IPS-20b (cell line): ENCODE results near the gene PLAC8L1.

Experiments used
- H3K27ac ChIP-seq: one replicate; pipeline ENCODE4 v1.5.1; 2013; ENCODE audit warnings: low read length
- H3K27me3 ChIP-seq: 2 replicates; pipeline ENCODE4 v1.6.1; 2013; ENCODE audit warnings: mild to moderate bottlenecking, low read length, inconsistent platforms; ENCODE audit not compliant: insufficient read depth
- H3K36me3 ChIP-seq: 2 replicates; pipeline ENCODE4 v1.6.1; 2013; ENCODE audit warnings: low read depth, mild to moderate bottlenecking, inconsistent platforms, low read length, moderate library complexity; ENCODE audit not compliant: insufficient read depth
- H3K4me1 ChIP-seq: 2 replicates; pipeline ENCODE4 v1.6.1; 2013; ENCODE audit warnings: mild to moderate bottlenecking, control low read depth, inconsistent platforms, low read length, moderate library complexity; ENCODE audit not compliant: insufficient read depth
- H3K4me3 ChIP-seq: 2 replicates; pipeline ENCODE4 v1.5.1; 2013; ENCODE audit warnings: mild to moderate bottlenecking, low read length, inconsistent platforms
- H3K9ac ChIP-seq: 2 replicates; pipeline ENCODE4 v1.6.1; 2013; ENCODE audit warnings: low read depth, mild to moderate bottlenecking, inconsistent platforms, low read length, moderate library complexity
- H3K9me3 ChIP-seq: 2 replicates; pipeline ENCODE4 v1.6.1; 2013; ENCODE audit warnings: mild to moderate bottlenecking, low read depth, low read length, inconsistent platforms; ENCODE audit not compliant: insufficient read depth

PLAC8L1 gene

DNA sequence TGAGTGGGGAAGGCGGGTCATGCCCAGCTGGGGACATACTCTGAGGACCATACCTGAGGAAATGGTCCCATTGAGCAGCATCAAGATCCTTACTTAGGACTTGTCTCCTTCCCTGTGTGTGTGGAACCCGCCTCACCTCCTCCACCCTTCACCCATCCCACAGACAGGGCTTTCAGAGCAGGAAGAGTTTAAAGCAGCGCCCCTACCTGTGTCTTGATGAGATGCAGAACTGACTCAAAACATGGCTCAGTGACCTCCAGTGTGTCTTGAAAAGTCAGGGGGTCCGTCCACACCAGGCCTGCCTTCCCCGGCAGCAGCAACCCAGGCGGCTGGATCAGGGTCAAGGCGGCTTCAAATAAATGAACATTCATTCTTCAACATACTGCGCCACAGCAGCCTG, 38.4 kb downstream of the PLAC8L1 start:
- peaks cover 16% of the 10 kb centered on the region; the same call in 1 of the 2 replicates for H3K27me3 ChIP-seq
- H3K4me3 ChIP-seq = no peak overlapping the region
- H3K4me1 ChIP-seq = no peaks in the 10 kb centered on the region
- H3K9ac ChIP-seq = no peak overlapping the region
- H3K27ac ChIP-seq = no peak overlapping the region
- H3K9me3 ChIP-seq = no peaks in the 10 kb centered on the region
- no peaks in the 10 kb centered on the region for H3K36me3 ChIP-seq

DNA sequence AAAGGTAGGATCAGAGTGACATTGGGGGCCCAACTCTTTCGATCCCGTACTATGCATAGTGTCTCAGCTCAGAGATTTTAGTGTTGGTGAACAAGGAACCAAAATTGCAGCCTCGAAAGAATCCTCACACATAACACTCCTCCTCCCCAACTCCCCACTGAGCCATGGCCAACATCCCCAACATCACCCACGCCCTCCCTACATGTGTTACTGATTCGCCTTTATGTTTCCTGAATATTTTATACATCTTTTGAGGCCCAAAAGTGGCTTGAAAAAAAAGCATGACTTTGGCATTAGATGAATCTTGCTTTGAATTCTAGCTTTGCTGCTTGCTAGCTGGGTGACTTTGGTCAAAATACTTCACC, 45.2 kb downstream of the PLAC8L1 start:
- H3K4me1 ChIP-seq = no peaks in the 10 kb centered on the region
- no peaks in the 10 kb centered on the region for H3K27me3 ChIP-seq
- H3K4me3 ChIP-seq = no peak overlapping the region

DNA sequence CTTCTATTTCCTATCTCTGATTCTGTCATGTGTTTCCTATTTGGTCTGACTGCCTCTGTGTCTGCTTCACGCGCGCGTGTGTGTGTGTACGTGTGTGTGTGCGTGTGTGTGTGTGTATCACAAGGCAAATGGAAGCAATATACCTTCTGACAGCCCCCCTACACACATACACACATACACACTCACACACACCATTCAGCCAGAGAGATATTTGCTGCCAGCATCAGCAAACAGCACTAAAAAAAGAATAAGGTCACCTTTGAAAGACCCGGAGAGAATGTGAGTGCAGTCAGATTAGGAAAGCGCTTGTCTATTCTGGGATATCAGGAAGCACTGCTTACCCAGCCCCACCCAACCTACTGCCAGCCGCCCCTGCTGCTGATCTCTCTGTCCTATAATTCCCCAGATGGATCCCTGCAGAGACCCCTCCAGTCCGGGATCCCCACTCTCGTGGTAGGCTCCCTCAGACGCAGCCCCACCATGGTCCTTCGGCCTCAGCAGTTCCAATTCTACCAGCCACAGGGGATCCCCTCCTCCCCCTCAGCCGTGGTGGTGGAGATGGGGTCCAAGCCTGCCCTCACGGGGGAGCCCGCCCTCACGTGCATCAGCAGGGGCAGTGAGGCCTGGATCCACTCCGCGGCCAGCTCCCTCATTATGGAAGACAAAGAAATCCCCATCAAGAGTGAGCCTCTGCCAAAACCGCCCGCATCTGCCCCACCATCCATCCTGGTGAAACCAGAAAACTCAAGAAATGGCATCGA, 45.7 kb downstream of the PLAC8L1 start:
- no peaks in the 10 kb centered on the region for H3K36me3 ChIP-seq
- H3K4me3 ChIP-seq = no peak overlapping the region
- H3K4me1 ChIP-seq = no peaks in the 10 kb centered on the region
- no peaks in the 10 kb centered on the region for H3K27me3 ChIP-seq
- H3K9me3 ChIP-seq = no peaks in the 10 kb centered on the region
- H3K27ac ChIP-seq = no peak overlapping the region
- no peak overlapping the region for H3K9ac ChIP-seq

More for the DNA sequence above, 45.2 kb downstream of the PLAC8L1 start:
- H3K9ac ChIP-seq = no peak overlapping the region
- H3K27ac ChIP-seq = no peak overlapping the region
- no peaks in the 10 kb centered on the region for H3K36me3 ChIP-seq
- no peaks in the 10 kb centered on the region for H3K9me3 ChIP-seq

GRCh38 chr5:146055432-146055831, 49.9 kb downstream of the PLAC8L1 start:
- H3K27ac ChIP-seq = no peak overlapping the region
- H3K9ac ChIP-seq = no peak overlapping the region
- no peaks in the 10 kb centered on the region for H3K4me1 ChIP-seq
- H3K36me3 ChIP-seq = no peaks in the 10 kb centered on the region
- no peaks in the 10 kb centered on the region for H3K9me3 ChIP-seq
- H3K27me3 ChIP-seq = no peaks in the 10 kb centered on the region
- H3K4me3 ChIP-seq = no peak overlapping the region

DNA sequence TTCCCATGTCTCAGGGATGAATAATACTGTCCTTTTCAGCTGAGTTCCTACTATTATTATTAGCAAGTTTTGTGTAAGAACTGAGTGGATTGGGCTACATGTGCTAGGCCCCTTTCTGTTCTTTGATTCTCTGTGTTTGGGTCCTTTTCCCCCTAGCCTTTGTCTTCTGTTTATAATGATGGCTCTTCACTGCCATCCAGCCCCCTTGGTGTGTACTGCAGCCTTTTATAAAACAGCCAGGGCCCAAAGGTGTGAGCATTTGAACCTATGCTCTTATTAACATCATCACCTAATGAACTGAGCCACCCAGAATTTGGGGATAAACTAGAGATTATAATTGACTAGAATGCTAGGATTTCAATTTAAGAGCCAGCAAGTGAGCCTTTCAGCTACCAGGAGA, 52.6 kb downstream of the PLAC8L1 start:
- Histone ChIP-seq H3K9ac (no peak overlapping the region), H3K4me3 (no peak overlapping the region), H3K27me3 (no peaks in the 10 kb centered on the region), H3K27ac (no peak overlapping the region), H3K36me3 (no peaks in the 10 kb centered on the region), H3K9me3 (no peaks in the 10 kb centered on the region), H3K4me1 (no peaks in the 10 kb centered on the region)

DNA sequence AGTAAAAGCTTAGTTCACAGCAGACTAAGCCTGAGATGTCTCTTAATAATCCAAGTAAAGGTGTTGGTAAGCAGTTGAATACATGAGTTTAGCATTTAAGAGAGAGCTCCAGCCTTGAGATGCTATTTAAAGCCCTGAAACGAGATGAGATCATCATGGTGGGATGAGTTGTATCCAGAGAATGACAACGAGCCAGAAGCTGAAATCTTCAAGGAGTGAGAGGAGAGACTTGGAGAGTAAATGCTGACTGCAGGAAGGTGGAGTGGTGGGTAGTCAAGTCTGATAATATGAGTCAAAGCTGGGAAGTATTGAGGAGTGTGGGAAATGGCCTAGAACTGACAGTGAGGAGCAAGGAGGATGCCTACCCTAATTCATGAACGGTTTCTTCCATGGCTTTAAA, 53.7 kb downstream of the PLAC8L1 start:
- H3K4me3 ChIP-seq = no peak overlapping the region
- H3K4me1 ChIP-seq = no peaks in the 10 kb centered on the region
- no peaks in the 10 kb centered on the region for H3K9me3 ChIP-seq
- no peaks in the 10 kb centered on the region for H3K27me3 ChIP-seq
- no peak overlapping the region for H3K27ac ChIP-seq
- no peak overlapping the region for H3K9ac ChIP-seq
- no peaks in the 10 kb centered on the region for H3K36me3 ChIP-seq

- Histone ChIP-seq H3K27ac (no peak overlapping the region), H3K9ac (no peak overlapping the region), H3K27me3 (no peaks in the 10 kb centered on the region), H3K4me3 (no peak overlapping the region), H3K4me1 (no peaks in the 10 kb centered on the region), H3K9me3 (no peaks in the 10 kb centered on the region), H3K36me3 (no peaks in the 10 kb centered on the region)
Measured at GRCh38 chr5:146050086-146050485, 55.3 kb downstream of the PLAC8L1 start.

DNA sequence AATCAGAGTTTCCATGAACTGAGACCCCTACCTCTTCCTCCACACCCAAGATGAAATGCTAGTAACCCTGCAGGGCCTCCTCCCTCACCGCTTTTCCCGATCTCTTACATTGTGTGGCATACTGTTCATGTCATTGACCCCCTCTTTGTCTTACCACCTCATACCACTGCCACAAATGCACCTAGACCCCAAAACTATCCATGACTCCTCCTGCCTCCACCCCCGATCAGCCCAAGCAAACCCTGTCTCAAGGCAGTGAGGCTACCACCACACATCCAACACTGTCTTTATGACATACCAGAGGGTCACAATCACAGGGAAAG, 55.7 kb downstream of the PLAC8L1 start:
- Histone ChIP-seq H3K27ac (no peak overlapping the region), H3K4me1 (no peaks in the 10 kb centered on the region), H3K9me3 (no peaks in the 10 kb centered on the region), H3K36me3 (no peaks in the 10 kb centered on the region), H3K4me3 (no peak overlapping the region), H3K27me3 (no peaks in the 10 kb centered on the region), H3K9ac (no peak overlapping the region)

- Histone ChIP-seq H3K9me3 (no peaks in the 10 kb centered on the region), H3K4me3 (no peak overlapping the region), H3K27ac (no peak overlapping the region), H3K27me3 (no peaks in the 10 kb centered on the region), H3K9ac (no peak overlapping the region), H3K36me3 (no peaks in the 10 kb centered on the region), H3K4me1 (no peaks in the 10 kb centered on the region)
Measured at GRCh38 chr5:146048994-146049703, 56.2 kb downstream of the PLAC8L1 start.

DNA sequence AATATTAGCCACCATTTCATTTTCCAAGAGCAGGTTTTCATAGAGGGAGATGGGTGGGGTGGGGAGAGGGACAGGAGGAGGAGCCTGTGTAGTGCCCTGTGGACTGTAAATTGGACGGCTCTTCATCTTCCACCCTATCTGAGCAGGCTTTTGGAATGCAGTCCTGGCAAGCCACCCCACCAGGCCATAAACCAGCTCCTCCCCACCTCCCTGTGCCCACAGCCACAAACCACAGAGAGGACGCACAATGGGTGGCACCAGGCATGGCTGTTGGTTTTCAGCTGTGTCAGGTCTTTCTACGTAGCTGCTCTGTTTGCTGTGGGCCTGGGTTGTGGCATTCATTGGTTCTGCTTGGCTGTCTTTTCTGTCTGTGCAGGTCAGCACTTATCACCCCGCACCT, 58.0 kb downstream of the PLAC8L1 start:
- Histone ChIP-seq H3K4me1 (no peaks in the 10 kb centered on the region), H3K27me3 (no peaks in the 10 kb centered on the region), H3K27ac (no peak overlapping the region), H3K9ac (no peak overlapping the region), H3K36me3 (no peaks in the 10 kb centered on the region), H3K9me3 (no peaks in the 10 kb centered on the region), H3K4me3 (no peak overlapping the region)

- H3K4me3 ChIP-seq = no peak overlapping the region
Measured at GRCh38 chr5:146043722-146044121, 61.7 kb downstream of the PLAC8L1 start.

DNA sequence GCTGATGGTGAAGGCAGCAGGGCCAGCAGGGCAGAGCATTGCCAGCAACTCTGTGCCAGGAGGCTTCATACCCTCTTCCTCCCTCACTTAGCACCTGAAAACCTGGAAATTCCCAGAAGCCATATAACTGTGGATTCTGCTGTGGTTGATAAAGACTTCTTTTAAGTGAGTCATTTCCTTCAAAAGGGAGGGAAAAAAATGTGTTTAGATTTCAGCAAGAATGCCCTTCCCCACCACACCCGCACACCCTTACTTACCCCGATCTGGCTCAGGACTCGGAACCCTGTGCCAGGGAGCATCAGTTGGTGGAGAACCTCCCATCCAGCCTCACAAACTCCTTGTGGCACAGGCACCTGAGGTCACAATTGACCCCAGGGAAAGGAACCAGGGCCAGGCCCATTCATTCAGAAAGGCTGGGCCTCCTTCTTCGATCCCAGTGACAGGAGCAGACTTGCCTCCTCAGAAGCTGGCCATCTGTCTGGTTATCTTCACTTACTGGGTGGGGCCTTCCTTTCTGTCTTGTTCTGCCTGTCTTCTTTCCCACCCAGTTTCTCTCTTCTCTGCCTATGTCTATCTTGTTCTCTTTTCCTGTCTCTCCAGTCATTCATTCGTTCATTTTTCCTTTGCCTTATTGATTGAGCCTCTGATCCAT, 62.6 kb downstream of the PLAC8L1 start:
- Histone ChIP-seq H3K4me1 (no peaks in the 10 kb centered on the region), H3K27ac (no peak overlapping the region), H3K9ac (no peak overlapping the region), H3K9me3 (no peaks in the 10 kb centered on the region), H3K36me3 (no peaks in the 10 kb centered on the region), H3K27me3 (no peaks in the 10 kb centered on the region), H3K4me3 (no peak overlapping the region)

More at GRCh38 chr5:146043722-146044121, 61.7 kb downstream of the PLAC8L1 start:
- Histone ChIP-seq H3K27ac (no peak overlapping the region), H3K9me3 (no peaks in the 10 kb centered on the region), H3K36me3 (no peaks in the 10 kb centered on the region), H3K4me1 (no peaks in the 10 kb centered on the region), H3K27me3 (no peaks in the 10 kb centered on the region), H3K9ac (no peak overlapping the region)
